Kidney glomerular epithelial cell (primary cell): Measurements from ENCODE around the gene MACC1.
"Not testable (repeated sequence)": the region's sequence is repeated elsewhere in the genome, so short reads cannot be mapped to it uniquely, and the experiment has no call there.

Source experiments
- DNase-seq: peaks from one replicate; lab custom pipeline; 2025; lab: John Stamatoyannopoulos, UW

MACC1 gene

GRCh38 chr7:20128001-20128400, 89.2 kb downstream of the MACC1 start:
- no peak for DNase-seq

- not testable (repeated sequence) for DNase-seq
Observed at GRCh38 chr7:20126060-20126459, 91.1 kb downstream of the MACC1 start.

GRCh38 chr7:20124087-20124486, 93.1 kb downstream of the MACC1 start:
- DNase-seq, result not testable (repeated sequence)

- not testable (repeated sequence) for DNase-seq
Observed at GRCh38 chr7:20122653-20123316, 94.4 kb downstream of the MACC1 start.

GRCh38 chr7:20122073-20122472, 95.1 kb downstream of the MACC1 start:
- DNase-seq, result no peak

- no peak for DNase-seq
Observed at GRCh38 chr7:20121404-20121803, 95.8 kb downstream of the MACC1 start.

GRCh38 chr7:20120611-20121168, 96.5 kb downstream of the MACC1 start:
- not testable (repeated sequence) for DNase-seq

- DNase-seq, result no peak
Observed at GRCh38 chr7:20116869-20117268, 100.3 kb downstream of the MACC1 start.

GRCh38 chr7:20114468-20114867, 102.7 kb downstream of the MACC1 start:
- DNase-seq, result no peak

GRCh38 chr7:20113427-20114027, 103.7 kb downstream of the MACC1 start:
- no peak for DNase-seq

GRCh38 chr7:20112696-20113095, 104.5 kb downstream of the MACC1 start:
- no peak for DNase-seq

GRCh38 chr7:20111821-20112542, 105.2 kb downstream of the MACC1 start:
- DNase-seq, result no peak

- no peak for DNase-seq
Observed at GRCh38 chr7:20107582-20107981, 109.6 kb downstream of the MACC1 start.

- no peak for DNase-seq
Observed at GRCh38 chr7:20104696-20105095, 112.5 kb downstream of the MACC1 start.

- no peak for DNase-seq
Observed at GRCh38 chr7:20102982-20103381, 114.2 kb downstream of the MACC1 start.

- no peak for DNase-seq
Observed at GRCh38 chr7:20095862-20096261, 121.3 kb downstream of the MACC1 start.

- no peak for DNase-seq
Observed at GRCh38 chr7:20095436-20095835, 121.7 kb downstream of the MACC1 start.

GRCh38 chr7:20089431-20089830, 127.8 kb downstream of the MACC1 start:
- DNase-seq, result no peak

- DNase-seq, result no peak
Observed at GRCh38 chr7:20085086-20085485, 132.1 kb downstream of the MACC1 start.
